T-helper 2 cell (primary cell): ENCODE measurements around the gene EPB41L4A.

Source experiments
- DNase-seq, 5 experiments: peaks; one replicate each; pipeline versions ENCODE4 v3.0.0 to v3.0.0-alpha.2; 2012 to 2022

The EPB41L4A gene

DNA sequence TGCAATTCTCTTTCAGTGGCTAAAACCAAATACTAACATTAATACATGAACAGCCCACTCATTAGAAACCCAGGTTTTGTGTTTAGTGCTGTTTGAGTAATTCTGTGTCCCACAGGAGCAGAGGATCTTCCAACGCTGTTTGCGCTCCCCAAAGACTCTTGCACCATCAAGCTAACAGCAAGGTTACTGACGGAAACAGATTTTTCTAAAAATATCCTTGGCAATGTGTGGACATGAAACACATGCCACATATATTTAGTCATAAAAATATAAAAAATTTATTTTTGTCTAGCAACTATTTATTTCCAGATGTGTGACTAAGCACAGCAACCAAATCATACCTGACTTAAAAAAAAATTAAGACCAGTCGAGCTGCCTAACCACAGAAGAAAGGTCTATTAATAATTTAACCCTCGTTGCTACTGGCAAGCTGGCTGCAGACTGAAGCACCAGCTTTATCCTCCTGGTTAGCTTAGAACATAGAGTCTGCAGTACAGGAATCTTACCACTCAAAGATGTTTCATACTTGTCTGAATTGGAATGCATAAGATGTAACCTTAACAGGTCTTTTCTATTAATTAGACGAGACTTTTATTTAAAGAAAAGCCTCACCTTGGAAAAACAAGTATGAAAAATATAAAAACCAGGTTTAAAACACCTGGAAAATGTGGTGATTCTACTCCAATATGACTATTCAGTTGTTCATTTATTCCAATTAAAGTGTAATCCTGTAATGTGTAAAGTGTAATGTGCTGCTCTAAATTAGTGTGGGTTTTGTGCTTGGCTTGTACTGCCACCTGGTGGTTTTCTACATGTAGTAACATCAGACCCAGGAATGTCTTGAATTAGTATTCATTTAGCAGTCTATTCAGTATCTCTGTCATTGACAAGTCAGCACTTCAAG lies 272.5 kb downstream of the EPB41L4A start:
- DNase-seq = peak in 4 of 5 experiments; percentile 22 to 65 (median 26)

DNA sequence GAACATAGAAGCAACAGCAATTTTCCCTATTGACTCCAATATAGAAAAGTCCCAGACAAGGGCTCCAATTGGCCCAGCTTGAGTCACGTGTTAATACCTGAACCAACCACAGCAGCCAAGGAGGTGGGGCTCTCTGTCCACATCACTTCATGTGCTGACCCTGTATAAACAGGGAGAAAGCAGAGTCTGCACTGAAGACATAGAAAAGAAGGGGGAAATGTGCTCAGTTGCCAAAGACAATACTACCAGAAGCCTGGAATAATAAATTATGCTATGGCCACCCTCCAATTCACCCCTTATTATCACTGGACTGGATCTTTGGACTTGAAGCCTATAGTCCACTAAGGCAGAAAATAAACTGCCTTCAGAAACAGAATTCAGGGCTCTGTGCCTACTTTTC lies 275.4 kb downstream of the EPB41L4A start:
- no peak for DNase-seq

DNA sequence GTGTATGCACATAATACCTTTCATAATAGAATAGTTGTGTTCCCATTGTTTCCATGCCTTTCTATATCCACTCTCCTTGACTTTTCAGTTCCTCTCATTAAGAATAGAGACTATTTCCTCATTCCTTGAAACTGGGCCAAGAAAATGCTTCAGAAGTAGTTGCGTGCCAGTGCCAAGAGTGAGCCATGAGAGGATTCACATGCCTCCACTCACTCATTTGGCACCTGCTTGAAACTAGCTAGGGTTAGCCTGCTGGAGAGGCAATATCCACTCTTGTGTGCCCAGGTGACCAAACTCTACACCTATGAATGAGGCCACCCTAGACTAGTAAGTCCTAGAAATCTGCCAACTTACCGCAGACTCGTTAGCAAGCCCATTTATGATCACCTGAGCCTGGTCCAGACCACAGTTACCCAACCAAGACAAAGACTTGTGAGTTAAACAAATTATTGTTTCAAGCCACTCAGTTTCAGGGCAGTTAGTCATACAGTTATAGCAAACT lies 276.3 kb downstream of the EPB41L4A start:
- no peak for DNase-seq

DNA sequence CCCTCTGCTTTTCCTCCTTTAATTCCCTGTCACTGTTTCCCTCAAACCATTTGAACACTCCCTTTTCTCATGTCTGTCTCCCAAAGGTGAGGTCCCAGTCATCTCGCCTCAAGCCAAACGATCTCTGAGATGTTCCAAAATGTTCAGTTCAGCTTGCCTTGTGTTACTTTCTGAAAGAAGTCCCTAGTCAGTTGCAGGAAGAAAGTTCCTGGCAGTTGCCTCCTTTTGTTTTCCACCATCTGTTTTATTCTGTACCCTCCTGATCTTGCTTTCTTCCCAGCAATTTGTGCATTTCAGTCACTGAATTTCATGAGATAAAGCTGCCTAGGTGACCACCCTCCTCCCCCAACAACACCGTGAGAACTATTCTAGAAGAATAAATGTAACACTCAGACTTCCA lies 277.5 kb downstream of the EPB41L4A start:
- DNase-seq = no peak

DNA sequence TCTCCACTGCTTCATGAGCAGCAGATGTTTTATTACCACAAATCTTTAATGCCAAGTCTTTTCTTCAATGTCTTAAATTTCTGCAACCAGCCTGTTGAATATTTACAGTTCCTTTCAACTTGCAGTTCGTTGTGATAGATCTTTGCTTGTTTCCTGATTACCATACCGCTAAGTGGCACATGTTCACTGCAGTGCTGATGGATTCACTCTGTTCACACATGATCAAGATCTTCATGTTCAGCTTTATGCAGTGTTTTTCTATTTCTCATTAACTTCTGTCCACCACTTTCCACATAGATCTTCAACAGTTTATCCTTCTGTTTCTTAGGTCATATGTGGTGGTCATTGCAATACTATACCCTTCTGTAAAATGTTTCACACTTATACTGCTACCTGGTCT lies 280.6 kb downstream of the EPB41L4A start:
- DNase-seq = no peak

DNA sequence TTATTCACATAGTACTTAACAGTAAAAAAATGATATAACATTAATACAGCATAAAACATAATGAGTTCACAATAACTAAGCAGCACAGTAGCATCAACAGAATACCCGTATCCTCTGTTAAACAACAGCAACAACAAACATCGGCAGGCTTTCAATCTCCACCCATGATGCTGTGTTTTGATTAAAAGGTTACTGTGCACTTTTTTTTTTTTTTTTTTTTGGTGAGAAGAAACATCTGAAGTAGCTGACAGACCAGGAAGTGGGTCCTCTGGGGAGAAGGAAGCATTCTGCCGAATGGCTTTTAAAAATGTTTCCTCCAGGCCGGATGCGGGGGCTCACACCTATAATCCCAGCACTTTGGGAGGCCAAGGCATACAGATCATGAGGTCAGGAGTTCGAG lies 282.3 kb downstream of the EPB41L4A start:
- peak in 1 of 5 experiments; percentile 40 for DNase-seq

DNA sequence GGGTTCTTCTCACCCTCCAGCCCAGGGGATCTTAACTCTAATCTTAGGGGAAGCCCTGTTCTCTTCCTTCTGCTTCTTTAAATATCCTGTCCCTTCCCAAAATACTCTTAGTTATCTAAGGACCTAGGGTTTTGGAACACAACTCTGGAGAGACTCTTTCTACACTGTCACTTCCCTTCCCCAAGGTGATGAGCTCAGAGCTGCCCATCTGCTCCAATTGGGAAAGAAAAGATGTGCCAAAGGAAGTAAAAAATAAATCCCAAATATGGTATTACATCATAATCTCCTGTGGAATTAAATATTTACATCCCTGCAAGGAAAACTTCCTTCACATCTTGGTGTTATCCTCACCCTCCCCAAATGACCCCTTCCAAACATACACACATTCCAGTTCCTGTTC lies 291.2 kb downstream of the EPB41L4A start:
- no peak for DNase-seq

DNA sequence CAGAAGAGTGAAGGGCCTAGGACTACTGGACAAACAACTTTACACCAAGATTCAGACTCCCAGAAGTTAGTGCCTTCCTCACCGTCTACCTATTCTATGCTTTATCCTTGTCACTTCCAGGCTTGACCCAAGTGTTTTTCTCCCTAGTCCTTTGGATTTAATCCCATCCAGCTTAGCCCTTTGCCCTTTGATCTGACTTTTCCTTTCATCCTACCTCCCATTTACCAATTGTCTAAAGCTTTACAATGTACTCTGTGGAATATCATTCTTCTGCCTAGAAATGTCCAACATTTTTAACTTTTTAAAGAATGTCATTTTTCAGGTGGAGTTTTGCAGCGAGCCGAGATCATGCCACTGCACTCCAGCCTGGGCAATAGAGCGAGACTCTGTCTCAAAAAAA lies 292.1 kb downstream of the EPB41L4A start:
- DNase-seq = no peak

DNA sequence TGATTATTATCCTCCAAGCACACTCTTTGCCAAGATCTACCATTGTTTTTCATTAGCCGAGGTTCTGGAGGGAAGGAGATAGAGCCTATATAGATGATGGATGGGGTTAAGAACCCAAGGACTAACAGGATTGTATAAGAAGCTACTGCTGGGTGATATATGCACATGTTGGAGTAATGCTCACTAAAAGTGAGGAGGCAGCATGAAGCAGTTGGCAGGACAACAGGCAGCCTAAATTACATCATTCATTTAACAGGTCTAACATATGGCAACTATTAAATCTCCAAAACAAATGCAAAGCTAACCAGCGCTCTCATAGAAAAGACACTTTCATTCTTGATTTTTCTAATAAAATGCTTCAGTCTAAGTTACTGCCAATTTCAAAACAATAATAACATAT lies 293.2 kb downstream of the EPB41L4A start:
- DNase-seq = no peak

DNA sequence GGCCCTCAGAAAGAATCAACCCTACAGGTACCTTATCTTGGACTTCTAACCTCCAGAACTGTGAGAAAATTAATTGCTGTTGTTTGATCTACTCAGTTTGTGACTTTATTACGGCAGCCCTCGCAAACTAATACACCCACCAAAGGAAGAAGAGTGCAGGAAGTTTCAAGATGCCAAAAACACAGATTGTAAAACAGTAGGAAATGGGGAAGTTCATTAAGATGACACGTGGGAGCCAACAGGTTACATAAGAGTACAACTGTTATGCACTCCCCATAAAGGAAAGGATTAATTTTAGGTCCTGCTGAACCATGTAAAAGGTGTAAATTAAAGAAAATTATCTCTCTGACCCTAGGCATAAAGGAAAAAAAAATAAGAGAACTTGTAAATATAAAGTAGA lies 294.3 kb downstream of the EPB41L4A start:
- no peak for DNase-seq

DNA sequence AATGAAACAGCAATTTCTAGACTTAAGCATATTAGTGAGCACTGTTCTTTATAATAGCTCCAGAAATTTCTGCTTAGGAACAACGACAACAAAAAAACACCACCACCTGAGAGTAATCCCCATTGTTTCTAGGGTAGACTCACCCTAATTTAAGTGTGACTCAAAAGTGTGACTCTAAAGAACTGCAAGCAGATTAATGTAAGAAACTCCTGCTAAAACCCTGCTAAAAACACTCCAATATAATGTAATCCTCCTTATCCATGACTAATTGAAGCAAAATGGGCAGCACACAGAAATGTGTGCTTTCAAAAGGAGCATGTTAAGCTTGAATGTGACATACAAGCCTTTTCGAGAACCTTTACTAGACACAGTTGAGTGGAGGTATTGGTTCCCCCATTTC lies 296.0 kb downstream of the EPB41L4A start:
- DNase-seq = no peak

DNA sequence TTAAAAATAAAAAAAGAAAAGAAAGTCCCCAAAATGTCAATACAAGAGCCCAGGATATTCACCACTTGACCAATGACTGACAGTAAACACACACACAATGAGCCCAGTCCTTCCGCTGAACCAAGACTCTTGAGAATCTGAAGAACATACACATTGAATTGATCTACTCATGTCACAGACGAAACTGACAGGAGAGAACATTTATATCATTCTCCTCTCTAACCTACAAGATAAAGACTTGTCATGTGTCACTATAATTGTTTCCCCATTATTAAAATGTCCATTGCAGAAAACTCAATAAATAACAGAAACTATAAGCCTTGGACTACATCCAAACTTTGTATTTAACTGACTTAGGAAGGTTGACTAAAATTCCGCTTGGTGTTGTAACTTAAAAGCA lies 296.7 kb downstream of the EPB41L4A start:
- DNase-seq = no peak

DNA sequence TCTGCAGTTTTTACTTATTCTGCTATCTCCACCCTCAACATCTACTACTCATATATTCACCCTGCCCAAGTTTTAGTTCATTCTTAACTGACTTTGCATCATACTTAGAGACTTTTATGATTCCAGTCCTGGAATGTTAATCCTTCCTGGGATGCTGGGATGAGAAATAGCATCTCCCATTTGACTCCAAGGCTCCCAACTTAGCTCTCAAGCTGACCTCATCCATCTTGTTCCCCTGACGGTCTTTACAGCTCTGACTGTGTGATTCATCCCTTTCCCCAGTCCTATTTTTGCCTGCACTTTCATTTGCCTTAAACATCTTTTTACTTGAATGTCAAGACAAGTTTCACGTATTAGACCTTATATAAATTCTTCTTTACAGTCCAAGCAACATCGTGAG lies 297.8 kb downstream of the EPB41L4A start:
- DNase-seq = no peak

DNA sequence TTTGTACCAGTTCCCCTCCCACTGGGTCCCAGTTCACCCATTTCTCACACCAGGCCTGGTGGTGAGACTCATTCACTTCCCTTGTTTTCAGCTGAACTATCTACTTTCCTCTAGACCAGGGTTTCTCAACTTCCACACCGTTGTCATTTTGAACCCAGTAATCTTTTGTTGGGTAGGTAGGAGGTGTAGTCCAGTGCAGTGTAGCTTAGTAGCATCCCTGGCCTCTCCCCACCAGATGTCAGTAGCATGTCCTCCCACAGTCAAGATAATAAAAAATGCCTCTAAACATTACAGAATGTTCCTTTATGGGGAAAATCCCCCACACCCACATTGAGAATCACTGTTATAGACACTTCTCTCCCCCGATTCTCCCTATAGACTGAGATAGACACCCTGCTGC lies 299.1 kb downstream of the EPB41L4A start:
- no peak for DNase-seq

DNA sequence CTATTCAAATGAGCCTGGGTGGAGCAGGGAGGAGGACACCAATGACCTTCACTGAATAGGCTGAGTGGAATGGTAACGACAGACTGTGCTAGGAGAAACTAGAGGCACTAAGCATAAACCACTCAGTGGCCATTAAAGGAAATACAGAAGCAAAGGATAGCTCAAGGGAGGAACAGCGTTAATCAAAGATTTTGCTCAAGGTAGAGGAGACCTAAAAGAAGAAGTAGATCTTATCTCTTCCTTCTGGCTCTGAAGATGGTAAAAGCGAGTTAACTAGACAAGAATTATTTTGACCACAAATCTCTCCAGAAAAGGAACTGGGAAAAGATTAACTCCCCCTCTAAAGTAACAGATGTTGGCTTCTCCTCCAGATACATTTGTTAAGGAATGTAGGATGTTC lies 299.6 kb downstream of the EPB41L4A start:
- DNase-seq = no peak

DNA sequence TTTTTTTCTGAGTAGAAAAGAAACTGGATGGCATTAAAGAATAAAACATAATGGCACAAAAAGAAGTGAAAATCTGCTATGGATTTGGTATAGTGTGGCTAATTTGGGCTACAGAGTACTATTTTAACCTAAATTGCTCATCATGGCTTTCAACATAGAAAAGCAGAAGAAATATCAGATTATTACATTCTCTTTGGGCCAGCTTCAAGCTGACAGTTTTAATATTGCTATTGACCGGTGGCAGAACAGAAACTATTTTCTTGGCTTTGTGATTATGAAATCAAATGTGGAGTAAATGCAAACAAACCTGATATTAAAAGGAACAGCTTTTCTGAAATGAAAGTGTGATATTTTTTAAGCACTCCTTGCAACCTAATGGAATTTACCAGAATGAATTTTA lies 301.5 kb downstream of the EPB41L4A start:
- no peak for DNase-seq

DNA sequence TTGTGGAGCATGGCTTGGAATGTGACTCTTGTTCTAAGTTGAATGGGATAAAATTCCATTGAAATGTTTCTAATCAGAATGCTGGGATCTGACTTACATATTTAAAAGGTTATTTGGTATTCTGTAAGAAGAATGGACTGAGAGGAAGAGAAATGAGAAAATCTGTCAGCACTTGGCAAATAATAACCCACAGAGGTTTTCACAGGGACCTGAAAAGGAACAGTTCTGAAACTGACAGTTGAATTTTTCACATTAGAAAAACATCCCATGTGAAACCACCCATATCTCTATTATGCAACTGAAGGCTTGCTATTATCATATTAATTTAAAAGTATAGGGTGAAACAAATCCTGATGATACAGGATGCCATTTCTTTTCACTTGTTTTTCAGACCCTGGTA lies 302.7 kb downstream of the EPB41L4A start:
- DNase-seq = no peak

DNA sequence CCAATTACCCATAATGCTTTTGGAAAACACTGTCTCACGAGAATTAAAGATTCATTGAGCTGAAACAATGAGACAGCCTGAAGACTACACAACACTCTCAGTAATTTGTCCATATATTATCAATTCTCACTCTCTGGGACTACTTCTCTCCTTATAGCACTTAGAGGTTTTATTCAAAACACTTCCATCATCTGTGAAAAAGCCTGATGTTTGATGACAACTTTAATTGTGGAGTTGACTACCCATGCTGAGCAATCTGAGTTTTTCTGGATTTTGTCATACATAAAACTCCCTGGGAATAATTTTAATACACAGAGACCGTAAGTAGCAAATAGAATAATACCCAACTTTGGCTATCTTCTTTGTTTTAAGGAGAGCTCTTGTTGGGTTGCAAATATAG lies 305.5 kb downstream of the EPB41L4A start:
- DNase-seq = no peak
